Bronchial smooth muscle cell (primary cell): ENCODE results near the gene TNFRSF14. TPM values are rescaled to one million over a fixed set of nuclear protein-coding genes. Genes with fewer than 3 reads are reported as not detected.

Experiments used
- total RNA-seq: library from RNA; depleted of rRNA; stranded (reverse); fragments of >200 nt; gene quantifications from 2 replicates; pipeline ENCODE4 v1.2.1, GENCODE V29; 2014

The TNFRSF14 gene
- total RNA-seq = 21.3 and 33.7 TPM in 2 replicates

DNA sequence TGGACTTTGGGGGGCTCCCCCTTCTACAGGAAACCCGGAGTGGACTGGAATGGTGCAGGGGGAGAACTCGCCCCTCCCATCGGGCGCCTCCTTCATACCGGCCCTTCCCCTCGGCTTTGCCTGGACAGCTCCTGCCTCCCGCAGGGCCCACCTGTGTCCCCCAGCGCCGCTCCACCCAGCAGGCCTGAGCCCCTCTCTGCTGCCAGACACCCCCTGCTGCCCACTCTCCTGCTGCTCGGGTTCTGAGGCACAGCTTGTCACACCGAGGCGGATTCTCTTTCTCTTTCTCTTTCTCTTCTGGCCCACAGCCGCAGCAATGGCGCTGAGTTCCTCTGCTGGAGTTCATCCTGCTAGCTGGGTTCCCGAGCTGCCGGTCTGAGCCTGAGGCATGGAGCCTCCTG lies at the start of gene TNFRSF14:
TSS of gene TNFRSF14 (plus strand) at position 95 of the 401 bp plus-strand sequence. CDS start at position 389, 294 bp downstream.

DNA sequence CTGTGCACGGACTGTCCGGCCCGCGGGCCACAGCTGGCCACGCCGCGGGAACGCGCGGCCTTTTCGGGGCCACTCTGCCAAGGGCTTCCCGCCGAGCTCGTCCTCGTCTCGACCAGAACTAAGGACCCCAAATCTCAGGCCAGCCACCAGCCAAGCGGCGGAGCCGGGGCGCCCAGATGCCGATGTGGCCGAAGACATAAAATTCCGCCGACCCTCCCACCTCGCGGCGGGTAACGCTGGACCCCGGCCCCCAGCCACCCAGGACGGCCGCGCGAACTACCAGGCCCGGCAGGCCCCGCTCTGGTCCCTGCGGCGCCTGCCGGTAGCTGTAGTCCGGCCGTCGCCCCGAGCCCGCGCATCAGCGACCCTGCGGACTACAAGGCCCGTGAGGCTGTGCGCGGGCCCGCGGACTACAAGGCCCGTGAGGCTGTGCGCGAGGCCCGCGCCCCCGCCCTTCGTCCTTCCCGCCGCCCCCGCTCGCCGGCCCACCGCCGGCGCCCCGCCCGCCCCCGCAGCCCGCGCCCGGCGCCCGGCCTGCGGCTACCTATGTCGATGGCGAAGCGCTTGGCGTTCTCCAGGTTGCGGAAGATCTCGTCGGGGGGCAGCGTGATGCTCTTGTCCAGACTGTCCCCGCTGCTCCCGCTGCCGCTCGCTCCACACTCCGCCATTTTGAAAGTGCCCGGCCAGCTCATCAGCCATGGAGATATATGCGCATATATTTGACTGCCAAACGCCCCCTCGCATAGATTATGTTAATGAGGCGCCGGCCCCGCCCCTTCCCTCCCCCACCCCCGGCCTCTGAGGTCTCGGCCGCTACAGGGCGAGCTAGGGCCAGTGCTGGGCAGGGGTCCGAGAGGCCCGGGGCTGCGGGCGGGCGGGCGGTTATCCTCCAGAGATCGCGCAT lies 30.0 kb upstream of the TNFRSF14 start, which contains the start of gene PANK4:
TSS of gene PANK4 (minus strand) at position 677 of the 904 bp plus-strand sequence. CDS start at position 668, 9 bp downstream.

DNA sequence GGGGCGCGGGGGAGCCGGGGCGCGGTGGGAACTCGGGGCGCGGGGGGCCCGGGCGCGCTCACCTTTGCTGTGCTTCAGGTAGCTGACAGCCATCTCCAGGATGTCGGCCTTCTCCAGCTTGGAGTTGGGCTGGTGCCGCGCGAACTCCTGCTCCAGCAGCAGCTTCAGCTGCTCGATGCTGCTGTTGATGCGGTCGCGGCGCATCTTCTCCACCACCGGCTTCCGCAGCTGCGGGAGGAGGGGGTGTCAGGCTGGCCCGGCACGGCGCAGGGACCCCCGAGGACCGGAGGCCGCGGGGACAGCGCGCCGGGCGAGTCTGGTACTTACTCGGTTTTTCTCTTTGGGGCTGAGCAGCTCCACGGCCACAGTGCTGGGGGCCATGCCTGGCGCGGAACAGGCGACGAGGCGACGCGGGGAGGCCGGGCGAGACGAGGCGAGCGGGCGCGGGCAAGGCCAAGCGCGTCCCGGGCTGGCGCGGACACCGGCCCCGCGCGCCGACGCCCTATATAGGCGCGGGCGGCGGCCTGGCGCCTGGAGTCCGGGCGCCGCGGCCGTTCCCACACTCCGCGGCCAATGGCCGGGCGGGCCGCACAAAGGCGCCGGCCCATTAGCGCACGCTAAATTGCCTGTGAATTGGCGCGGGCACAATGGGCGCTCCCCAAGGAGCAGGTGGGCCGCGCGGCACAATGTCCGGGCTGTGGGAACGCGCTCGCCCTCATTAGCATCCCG lies 26.2 kb upstream of the TNFRSF14 start, which contains the start of gene HES5:
TSS of gene HES5 (minus strand) at position 480 of the 729 bp plus-strand sequence. CDS start at position 381, 99 bp downstream.

GRCh38 chr1:2586154-2587070 lies 30.2 kb downstream of the TNFRSF14 start, which contains the start of gene PRXL2B:
TSS of gene PRXL2B (plus strand) at chr1:2586777. CDS start at chr1:2586886, 109 bp downstream.

Other genes starting within 250 kb of the TNFRSF14 start
- gene MORN1, start 164.8 kb upstream of the TNFRSF14 start, total RNA-seq = 9.9 and 12.1 TPM in 2 replicates
- 73.9 and 89.9 TPM in 2 replicates for gene RER1, start 164.5 kb upstream of the TNFRSF14 start, total RNA-seq
- 26.4 and 28.5 TPM in 2 replicates for gene PEX10, start 143.8 kb upstream of the TNFRSF14 start, total RNA-seq
- gene PLCH2, start 80.1 kb upstream of the TNFRSF14 start, total RNA-seq = 0.16 and 0.43 TPM in 2 replicates
- gene PANK4, start 29.8 kb upstream of the TNFRSF14 start, total RNA-seq = 14.7 and 16.1 TPM in 2 replicates
- gene HES5, start 26.1 kb upstream of the TNFRSF14 start, total RNA-seq = not detected in 2 replicates
- gene PRXL2B, start 30.4 kb downstream of the TNFRSF14 start, total RNA-seq = 3.8 and 6.6 TPM in 2 replicates
- 0.16 and 0.26 TPM in 2 replicates for gene MMEL1, start 76.6 kb downstream of the TNFRSF14 start, total RNA-seq
- 0.16 and 0.17 TPM in 2 replicates for gene TTC34, start 245.3 kb downstream of the TNFRSF14 start, total RNA-seq